ENCODE data around the gene SMCO1. TPM values are rescaled to one million over a fixed set of nuclear protein-coding genes. Genes with fewer than 3 reads are reported as not detected.

SMCO1 gene
- total RNA-seq, result not detected

GRCh38 chr3:196514913-196515621 lies at the start of gene SMCO1:
TSS of gene SMCO1 (minus strand) at chr3:196515346. CDS start at chr3:196515209, 137 bp downstream.

GRCh38 chr3:196503196-196504076 lies 11.7 kb downstream of the SMCO1 start, which contains the start of gene RNF168:
TSS of gene RNF168 (minus strand) at chr3:196503768. CDS start at chr3:196503173, 595 bp downstream.

Small RNA genes within 50 kb of the gene (small RNA-seq; reads per million reads assigned to genes)
- not detected for gene RPS29P3 (ENCODE audit: low replicate concordance)

Other genes with a start within 250 kb of the SMCO1 start
- 36.6 TPM for gene PCYT1A, start 227.6 kb downstream of the SMCO1 start, total RNA-seq
- gene DYNLT2B, start 197.1 kb downstream of the SMCO1 start, total RNA-seq, result 43.8 TPM
- gene TM4SF19, start 177.0 kb downstream of the SMCO1 start, total RNA-seq, result not detected
- 70.1 TPM for gene UBXN7, start 82.9 kb downstream of the SMCO1 start, total RNA-seq
- 23.5 TPM for gene RNF168, start 11.6 kb downstream of the SMCO1 start, total RNA-seq
- gene WDR53, start 53.2 kb upstream of the SMCO1 start, total RNA-seq, result 5.3 TPM
- 37.2 TPM for gene FBXO45, start 53.3 kb upstream of the SMCO1 start, total RNA-seq
- 1.6 TPM for gene NRROS, start 124.3 kb upstream of the SMCO1 start, total RNA-seq
- 5.6 TPM for gene CEP19, start 196.9 kb upstream of the SMCO1 start, total RNA-seq
- gene PIGX, start 197.0 kb upstream of the SMCO1 start, total RNA-seq, result 42.3 TPM
- gene PAK2, start 224.5 kb upstream of the SMCO1 start, total RNA-seq, result 90.1 TPM

All from parietal lobe (tissue), 2 donors.